Ovary (tissue), 3 donors: ENCODE results near the gene SALL1.

Experiments
- POLR2A ChIP-seq: fragments of 450-650 bp; IDR thresholded peaks from one replicate; pipeline ENCODE4 v1.6.1; 2017; ENCODE audit warnings: antibody characterized with exemption, mild to moderate bottlenecking, moderate library complexity
- TF ChIP-seq, protein P1 (sequence below), 3 donors: fragments of 450-650 bp in 2 of 3; fragments of 200-600 bp in 1 of 3; IDR thresholded peaks; one replicate each; pipeline versions ENCODE4 v1.5.1 to v1.8.0; 2016 to 2022; ENCODE audit warnings: antibody characterized with exemption in 3 of 3, mild to moderate bottlenecking in 1 of 3
- donor health status: DM: no; HTN: no; CAD: no.

DNA sequence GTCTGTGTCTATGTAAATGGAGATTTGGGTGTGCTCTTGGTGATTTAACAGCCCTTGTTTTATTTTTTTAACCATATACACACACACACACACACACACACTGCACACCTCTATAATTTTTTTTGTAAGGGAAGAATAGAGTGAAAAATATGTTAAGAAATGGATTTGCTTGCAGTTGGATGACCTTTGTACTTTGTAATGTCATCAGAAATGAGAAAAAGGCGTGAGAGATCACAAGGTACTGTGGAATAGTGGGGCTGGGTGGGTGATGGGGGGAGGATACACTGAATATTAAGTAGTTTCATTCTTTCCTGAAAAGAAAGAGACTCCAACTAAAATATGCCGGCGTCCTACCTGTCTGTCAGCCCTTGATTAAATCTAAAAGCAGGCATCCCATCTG, 38.7 kb downstream of the SALL1 start:
- TF ChIP-seq, protein P1, sequence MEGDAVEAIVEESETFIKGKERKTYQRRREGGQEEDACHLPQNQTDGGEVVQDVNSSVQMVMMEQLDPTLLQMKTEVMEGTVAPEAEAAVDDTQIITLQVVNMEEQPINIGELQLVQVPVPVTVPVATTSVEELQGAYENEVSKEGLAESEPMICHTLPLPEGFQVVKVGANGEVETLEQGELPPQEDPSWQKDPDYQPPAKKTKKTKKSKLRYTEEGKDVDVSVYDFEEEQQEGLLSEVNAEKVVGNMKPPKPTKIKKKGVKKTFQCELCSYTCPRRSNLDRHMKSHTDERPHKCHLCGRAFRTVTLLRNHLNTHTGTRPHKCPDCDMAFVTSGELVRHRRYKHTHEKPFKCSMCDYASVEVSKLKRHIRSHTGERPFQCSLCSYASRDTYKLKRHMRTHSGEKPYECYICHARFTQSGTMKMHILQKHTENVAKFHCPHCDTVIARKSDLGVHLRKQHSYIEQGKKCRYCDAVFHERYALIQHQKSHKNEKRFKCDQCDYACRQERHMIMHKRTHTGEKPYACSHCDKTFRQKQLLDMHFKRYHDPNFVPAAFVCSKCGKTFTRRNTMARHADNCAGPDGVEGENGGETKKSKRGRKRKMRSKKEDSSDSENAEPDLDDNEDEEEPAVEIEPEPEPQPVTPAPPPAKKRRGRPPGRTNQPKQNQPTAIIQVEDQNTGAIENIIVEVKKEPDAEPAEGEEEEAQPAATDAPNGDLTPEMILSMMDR (IDR thresholded peaks at IDR 0.05), result no peak
- TF ChIP-seq POLR2A, result no peak
